ENCODE measurements around the gene ATG7. TPM values are rescaled to one million over a fixed set of nuclear protein-coding genes. Genes with fewer than 3 reads are reported as not detected.
A peak's percentile ranks its signal among the peaks of the same experiment; 100 is the strongest.

Gene ATG7
- polyA plus RNA-seq, 1 donor (not counting 4 experiments of a cell fraction or from before 2014, with no cell fraction given) = 27.9 TPM

DNA sequence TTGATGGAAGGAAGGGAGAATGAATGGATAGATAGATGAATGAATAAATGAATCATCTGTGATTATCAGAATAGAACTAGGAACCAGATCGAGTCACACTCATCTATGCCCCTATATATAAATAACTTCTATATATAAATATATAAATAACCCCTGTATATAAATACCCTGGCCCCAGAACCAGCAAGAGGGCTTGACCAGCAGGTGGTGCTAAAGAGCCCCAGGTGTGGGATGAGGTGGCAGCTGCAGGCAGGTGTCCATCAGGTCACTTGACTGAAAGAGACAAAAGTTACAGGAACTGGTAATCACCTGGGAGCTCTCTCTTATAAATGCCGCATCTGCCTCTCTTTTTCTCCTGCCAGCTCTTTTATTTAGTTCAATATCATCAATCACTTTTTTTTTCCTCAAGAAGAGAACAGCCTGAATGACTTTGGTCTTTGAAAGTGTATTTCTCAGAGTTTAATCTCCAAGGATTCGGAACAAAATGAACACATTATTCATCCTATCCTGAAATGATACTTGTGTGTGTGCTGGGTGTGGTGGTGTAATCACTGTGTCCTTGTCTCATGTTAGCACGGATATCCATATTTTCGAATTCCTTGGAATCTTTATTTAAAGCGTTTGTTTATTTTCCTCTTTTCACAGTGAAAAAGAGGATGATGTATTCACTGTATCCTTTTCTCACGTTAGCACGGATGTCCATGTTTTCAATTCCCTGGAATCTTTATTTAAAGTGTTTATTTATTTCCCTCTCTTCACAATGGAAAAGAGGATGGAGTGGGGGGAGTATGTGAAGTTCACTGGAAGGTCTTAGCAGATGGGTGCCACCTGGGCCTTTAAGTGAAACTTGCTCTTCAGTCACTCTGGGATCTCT is 35.4 kb upstream of the ATG7 start:
- Histone ChIP-seq H3K36me3 (ENCODE audit: control insufficient read depth in 2 of 2, extremely low read depth in 1 of 2, insufficient read depth in 2 of 2, low read length in 2 of 2) (peaks cover 7 to 9% of the 10 kb centered on the region in 2 experiments), H2AFZ (ENCODE audit: control insufficient read depth, low read length) (no peak overlapping the region), H3K79me2 (ENCODE audit: control insufficient read depth, insufficient read depth, low read length) (peaks cover 29% of the 10 kb centered on the region), H3K9me1 (ENCODE audit: control insufficient read depth, extremely low read depth, insufficient read depth, low read length) (peaks cover 2% of the 10 kb centered on the region), H3K27ac (ENCODE audit: control insufficient read depth, insufficient read depth, low read length) (peak overlapping the region; percentile 45), H4K20me1 (ENCODE audit: control insufficient read depth, extremely low read depth, insufficient read depth, low read length) (no peaks in the 10 kb centered on the region), H3K4me3 (ENCODE audit: control insufficient read depth in 2 of 3, extremely low read depth in 1 of 3, insufficient read depth in 2 of 3, low read depth in 1 of 3, low read length in 3 of 3) (no peak overlapping the region), H3K9ac (ENCODE audit: control insufficient read depth, extremely low read depth, insufficient read depth, low read length) (no peak overlapping the region), H3K4me1 (ENCODE audit: control insufficient read depth, extremely low read depth, insufficient read depth, low read length) (peaks cover 37% of the 10 kb centered on the region), H3K4me2 (ENCODE audit: control insufficient read depth, extremely low read depth, insufficient read depth, low read depth, low read length) (no peak overlapping the region), H3K27me3 (ENCODE audit: control insufficient read depth, extremely low read depth, insufficient read depth, low read length) (no peaks in the 10 kb centered on the region), H3K9me3 (ENCODE audit: control insufficient read depth, low read depth, low read length) (no peaks in the 10 kb centered on the region)
- DNase-seq (ENCODE audit: low read depth, low spot score) (no peak), FAIRE-seq (no peak)
- TF ChIP-seq, protein P1, sequence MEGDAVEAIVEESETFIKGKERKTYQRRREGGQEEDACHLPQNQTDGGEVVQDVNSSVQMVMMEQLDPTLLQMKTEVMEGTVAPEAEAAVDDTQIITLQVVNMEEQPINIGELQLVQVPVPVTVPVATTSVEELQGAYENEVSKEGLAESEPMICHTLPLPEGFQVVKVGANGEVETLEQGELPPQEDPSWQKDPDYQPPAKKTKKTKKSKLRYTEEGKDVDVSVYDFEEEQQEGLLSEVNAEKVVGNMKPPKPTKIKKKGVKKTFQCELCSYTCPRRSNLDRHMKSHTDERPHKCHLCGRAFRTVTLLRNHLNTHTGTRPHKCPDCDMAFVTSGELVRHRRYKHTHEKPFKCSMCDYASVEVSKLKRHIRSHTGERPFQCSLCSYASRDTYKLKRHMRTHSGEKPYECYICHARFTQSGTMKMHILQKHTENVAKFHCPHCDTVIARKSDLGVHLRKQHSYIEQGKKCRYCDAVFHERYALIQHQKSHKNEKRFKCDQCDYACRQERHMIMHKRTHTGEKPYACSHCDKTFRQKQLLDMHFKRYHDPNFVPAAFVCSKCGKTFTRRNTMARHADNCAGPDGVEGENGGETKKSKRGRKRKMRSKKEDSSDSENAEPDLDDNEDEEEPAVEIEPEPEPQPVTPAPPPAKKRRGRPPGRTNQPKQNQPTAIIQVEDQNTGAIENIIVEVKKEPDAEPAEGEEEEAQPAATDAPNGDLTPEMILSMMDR (optimal IDR thresholded peaks at IDR 0.05 in 1 of 3, IDR thresholded peaks at IDR 0.05 in 1 of 3, conservative IDR thresholded peaks at IDR 0.05 in 1 of 3; ENCODE audit: extremely low read depth in 1 of 3, insufficient read depth in 2 of 3, low read length in 3 of 3) = peak; percentile 74 to 80 (median 75)
- TF ChIP-seq EZH2 (IDR thresholded peaks at IDR 0.05; ENCODE audit: low read length) = no peak
- dilution Hi-C loops (cut with MboI; ENCODE audit: extremely low pct_ligation_motif_present, low sequenced_read_pairs) = no loop called here

DNA sequence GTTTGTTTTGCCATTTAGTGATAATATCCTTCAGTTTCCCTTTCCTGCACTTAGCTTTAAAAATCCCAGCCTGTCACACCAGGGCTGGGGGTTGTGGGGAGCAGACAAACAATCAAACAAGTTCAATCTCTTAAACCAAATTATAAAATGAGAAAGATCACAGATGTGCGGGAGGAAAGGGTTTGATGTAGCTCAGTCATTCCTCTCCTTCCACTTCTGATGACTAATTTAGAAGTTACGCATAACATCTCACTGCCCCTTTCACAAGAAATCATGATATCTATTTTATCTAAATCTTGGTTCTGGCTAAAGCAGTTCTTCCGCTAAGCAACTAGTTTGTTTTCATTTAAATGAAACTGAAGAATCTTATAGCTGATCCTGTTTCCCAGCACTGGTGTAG is 34.1 kb upstream of the ATG7 start:
- Histone ChIP-seq H3K79me2 (ENCODE audit: control insufficient read depth, insufficient read depth, low read length) (peaks cover 21% of the 10 kb centered on the region), H2AFZ (ENCODE audit: control insufficient read depth, low read length) (no peak overlapping the region), H3K9ac (ENCODE audit: control insufficient read depth, extremely low read depth, insufficient read depth, low read length) (peak overlapping the region; percentile 68), H3K27ac (ENCODE audit: control insufficient read depth, insufficient read depth, low read length) (peak overlapping the region; percentile 91), H3K4me1 (ENCODE audit: control insufficient read depth, extremely low read depth, insufficient read depth, low read length) (peaks cover 37% of the 10 kb centered on the region), H3K4me2 (ENCODE audit: control insufficient read depth, extremely low read depth, insufficient read depth, low read depth, low read length) (peak overlapping the region; percentile 84), H3K36me3 (ENCODE audit: control insufficient read depth in 2 of 2, extremely low read depth in 1 of 2, insufficient read depth in 2 of 2, low read length in 2 of 2) (peaks cover 7 to 9% of the 10 kb centered on the region in 2 experiments), H3K9me3 (ENCODE audit: control insufficient read depth, low read depth, low read length) (no peaks in the 10 kb centered on the region), H4K20me1 (ENCODE audit: control insufficient read depth, extremely low read depth, insufficient read depth, low read length) (no peaks in the 10 kb centered on the region), H3K9me1 (ENCODE audit: control insufficient read depth, extremely low read depth, insufficient read depth, low read length) (peaks cover 2% of the 10 kb centered on the region), H3K27me3 (ENCODE audit: control insufficient read depth, extremely low read depth, insufficient read depth, low read length) (no peaks in the 10 kb centered on the region), H3K4me3 (ENCODE audit: control insufficient read depth in 2 of 3, extremely low read depth in 1 of 3, insufficient read depth in 2 of 3, low read depth in 1 of 3, low read length in 3 of 3) (peak overlapping the region in 2 of 3 experiments; percentile 50 to 52)
- no peak for TF ChIP-seq EZH2 (IDR thresholded peaks at IDR 0.05; ENCODE audit: low read length)
- TF ChIP-seq, protein P1 (optimal IDR thresholded peaks at IDR 0.05 in 1 of 3, IDR thresholded peaks at IDR 0.05 in 1 of 3, conservative IDR thresholded peaks at IDR 0.05 in 1 of 3; ENCODE audit: extremely low read depth in 1 of 3, insufficient read depth in 2 of 3, low read length in 3 of 3) = no peak
- dilution Hi-C loops (cut with MboI; ENCODE audit: extremely low pct_ligation_motif_present, low sequenced_read_pairs) = no loop called here
- no peak for DNase-seq (ENCODE audit: low read depth, low spot score)
- FAIRE-seq = peak; percentile 59

Data from keratinocyte (primary cell).